Parathyroid adenoma (tissue), 2 donors: ENCODE results near the gene CCDC69.

Experiments
- H2AFZ ChIP-seq: fragments of 300-600 bp; sonication (generic); one replicate; pipeline ENCODE4 v1.7.0; 2017; ENCODE audit warnings: antibody characterized with exemption, mild to moderate bottlenecking
- H3K27ac ChIP-seq: fragments of 300-600 bp; sonication (generic); one replicate; pipeline ENCODE4 v1.7.0; 2017
- H3K27me3 ChIP-seq: fragments of 300-600 bp; sonication (generic); one replicate; pipeline ENCODE4 v1.7.0; 2017; ENCODE audit warnings: low read length; ENCODE audit not compliant: control insufficient read depth, insufficient read depth
- H3K36me3 ChIP-seq: fragments of 300-600 bp; sonication (generic); one replicate; pipeline ENCODE4 v1.7.0; 2017; ENCODE audit warnings: low read length; ENCODE audit not compliant: control insufficient read depth, insufficient read depth
- H3K4me1 ChIP-seq: fragments of 300-600 bp; sonication (generic); one replicate; pipeline ENCODE4 v1.7.0; 2017; ENCODE audit warnings: control low read depth
- H3K4me2 ChIP-seq: fragments of 300-600 bp; sonication (generic); one replicate; pipeline ENCODE4 v1.7.0; 2017; ENCODE audit warnings: low read length
- H3K4me3 ChIP-seq: fragments of 300-600 bp; sonication (generic); one replicate; pipeline ENCODE4 v1.7.0; 2017; ENCODE audit warnings: low read depth, low read length
- H3K79me2 ChIP-seq: fragments of 300-600 bp; sonication (generic); one replicate; pipeline ENCODE4 v1.7.0; 2017; ENCODE audit warnings: control low read depth
- H3K9ac ChIP-seq: fragments of 300-600 bp; sonication (generic); one replicate; pipeline ENCODE4 v1.7.0; 2017; ENCODE audit warnings: mild to moderate bottlenecking
- H3K9me3 ChIP-seq: fragments of 300-600 bp; sonication (generic); one replicate; pipeline ENCODE4 v1.7.0; 2017; ENCODE audit warnings: low read length; ENCODE audit not compliant: control insufficient read depth
- CTCF ChIP-seq: fragments of 300-600 bp; sonication (generic); IDR thresholded peaks from one replicate; pipeline ENCODE4 v1.7.0; 2017; ENCODE audit warnings: antibody characterized with exemption, mild to moderate bottlenecking
- donor health status: primary hyperparathyroidism.

Gene CCDC69

GRCh38 chr5:151231359-151231758 lies 7.5 kb upstream of the CCDC69 start:
- Histone ChIP-seq H3K4me3 (no peak overlapping the region), H3K27ac (no peak overlapping the region)
- no peak for TF ChIP-seq CTCF

GRCh38 chr5:151230048-151230680 lies 6.3 kb upstream of the CCDC69 start:
- H3K27me3 ChIP-seq, result no peaks in the 10 kb centered on the region
- peaks cover 7% of the 10 kb centered on the region for H3K4me1 ChIP-seq
- H3K27ac ChIP-seq, result peak overlapping the region; percentile 53
- no peaks in the 10 kb centered on the region for H3K9me3 ChIP-seq
- no peak for TF ChIP-seq CTCF
- no peak overlapping the region for H3K4me2 ChIP-seq
- no peak overlapping the region for H3K4me3 ChIP-seq
- no peaks in the 10 kb centered on the region for H3K36me3 ChIP-seq
- H2AFZ ChIP-seq, result no peak overlapping the region
- peaks cover 2% of the 10 kb centered on the region for H3K79me2 ChIP-seq
- H3K9ac ChIP-seq, result no peak overlapping the region

More at GRCh38 chr5:151231359-151231758, 7.5 kb upstream of the CCDC69 start:
- Histone ChIP-seq H3K9me3 (no peaks in the 10 kb centered on the region), H3K27me3 (no peaks in the 10 kb centered on the region), H3K9ac (no peak overlapping the region), H3K79me2 (peaks cover 2% of the 10 kb centered on the region), H3K36me3 (no peaks in the 10 kb centered on the region), H2AFZ (no peak overlapping the region), H3K4me1 (peaks cover 7% of the 10 kb centered on the region), H3K4me2 (no peak overlapping the region)

- H3K4me3 ChIP-seq, result no peak overlapping the region
- H3K27me3 ChIP-seq, result no peaks in the 10 kb centered on the region
- H3K79me2 ChIP-seq, result peaks cover 2% of the 10 kb centered on the region
- no peak for TF ChIP-seq CTCF
- H3K9ac ChIP-seq, result no peak overlapping the region
- no peak overlapping the region for H3K4me2 ChIP-seq
- H2AFZ ChIP-seq, result no peak overlapping the region
- H3K36me3 ChIP-seq, result no peaks in the 10 kb centered on the region
- H3K4me1 ChIP-seq, result peaks cover 3% of the 10 kb centered on the region
- H3K27ac ChIP-seq, result no peak overlapping the region
- H3K9me3 ChIP-seq, result no peaks in the 10 kb centered on the region
Measured at GRCh38 chr5:151228986-151229385, 5.1 kb upstream of the CCDC69 start.

- no peak for TF ChIP-seq CTCF
- Histone ChIP-seq H3K4me1 (peaks cover 7% of the 10 kb centered on the region), H3K36me3 (no peaks in the 10 kb centered on the region), H3K4me2 (no peak overlapping the region), H3K27ac (no peak overlapping the region), H3K9me3 (no peaks in the 10 kb centered on the region), H3K9ac (no peak overlapping the region), H2AFZ (no peak overlapping the region), H3K79me2 (peaks cover 4% of the 10 kb centered on the region), H3K27me3 (no peaks in the 10 kb centered on the region), H3K4me3 (no peak overlapping the region)
Measured at GRCh38 chr5:151227918-151228447, 4.1 kb upstream of the CCDC69 start.

GRCh38 chr5:151225475-151225874 lies 1.6 kb upstream of the CCDC69 start:
- no peaks in the 10 kb centered on the region for H3K36me3 ChIP-seq
- peaks cover 10% of the 10 kb centered on the region for H3K4me1 ChIP-seq
- H3K4me2 ChIP-seq, result no peak overlapping the region
- no peak for TF ChIP-seq CTCF
- H2AFZ ChIP-seq, result peak overlapping the region; percentile 5
- no peaks in the 10 kb centered on the region for H3K27me3 ChIP-seq
- no peak overlapping the region for H3K9ac ChIP-seq
- peaks cover 2% of the 10 kb centered on the region for H3K79me2 ChIP-seq
- no peak overlapping the region for H3K4me3 ChIP-seq
- H3K9me3 ChIP-seq, result no peaks in the 10 kb centered on the region
- H3K27ac ChIP-seq, result no peak overlapping the region
